IMR-90 (cell line): ENCODE results near the gene MYO7B. TPM values are rescaled to one million over a fixed set of nuclear protein-coding genes. Genes with fewer than 3 reads are reported as not detected.

Experiments
- ATAC-seq: fragments of 200-7000 bp; cut with Tn5 transposase; 2 replicates; pipeline ENCODE4 v1.9.1; 2020; ENCODE audit warnings: low read depth, mild to moderate bottlenecking, moderate library complexity
- BruUV-seq: library from RNA; stranded (reverse); fragments of 400-500 nt; replicated peaks from 2 replicates; lab custom pipeline; 2021; lab: Mats Ljungman, UMichigan
- CTCF ChIA-PET: fragments of 300-600 bp; formaldehyde crosslinking; extraction: SDS; loops from one replicate; lab custom pipeline; 2021; ENCODE audit warnings: antibody characterized with exemption; lab: Yijun Ruan, JAX
- POLR2A ChIA-PET: fragments of 300-600 bp; sonication (Branson Sonifier 250); formaldehyde crosslinking; loops from one replicate; lab custom pipeline; 2022; ENCODE audit warnings: antibody characterized with exemption; ENCODE audit not compliant: unreplicated experiment; lab: Charles Lee
- DNase-seq: peaks from one replicate; pipeline ENCODE4 v3.0.0; 2013
- H2AFZ ChIP-seq: replicated peaks from 2 replicates; pipeline ENCODE3; 2013; ENCODE audit warnings: low read length, mild to moderate bottlenecking; ENCODE audit not compliant: poor library complexity
- H2AK5ac ChIP-seq: 2 replicates; pipeline ENCODE4 v1.6.1; 2013; ENCODE audit warnings: low read depth, low read length, inconsistent platforms
- H2AK9ac ChIP-seq: replicated peaks from 2 replicates; pipeline ENCODE3; 2013; ENCODE audit warnings: mild to moderate bottlenecking, low read depth, low read length, moderate library complexity; ENCODE audit not compliant: poor library complexity
- H2BK120ac ChIP-seq: 2 replicates; pipeline ENCODE4 v1.6.1; 2013; ENCODE audit warnings: low read depth, low read length, inconsistent platforms
- H2BK15ac ChIP-seq: 3 replicates; pipeline ENCODE4 v1.6.1; 2013; ENCODE audit warnings: low read depth, low read length, inconsistent platforms
- H2BK20ac ChIP-seq: 2 replicates; pipeline ENCODE4 v1.6.1; 2013; ENCODE audit warnings: low read depth, mild to moderate bottlenecking, inconsistent platforms, low read length, moderate library complexity
- H2BK5ac ChIP-seq: 2 replicates; pipeline ENCODE4 v1.6.1; 2013; ENCODE audit warnings: mild to moderate bottlenecking, low read depth, low read length, inconsistent platforms; ENCODE audit not compliant: poor library complexity, severe bottlenecking
- H3K14ac ChIP-seq: replicated peaks from 2 replicates; pipeline ENCODE4 v1.6.1; 2013; ENCODE audit warnings: low read depth, low read length, inconsistent platforms
- H3K18ac ChIP-seq: 2 replicates; pipeline ENCODE4 v1.6.1; 2013; ENCODE audit warnings: low read depth, low read length, control low read depth
- H3K23ac ChIP-seq: 2 replicates; pipeline ENCODE4 v1.6.1; 2013; ENCODE audit warnings: low read depth, low read length, inconsistent platforms
- H3K27ac ChIP-seq: 2 replicates; pipeline ENCODE4 v1.5.1; 2013; ENCODE audit warnings: mild to moderate bottlenecking, control low read depth, low read length; ENCODE audit not compliant: insufficient read depth
- H3K27me3 ChIP-seq: 2 replicates; pipeline ENCODE4 v1.6.1; 2013; ENCODE audit warnings: low read length; ENCODE audit not compliant: control insufficient read depth, insufficient read depth
- H3K36me3 ChIP-seq: 2 replicates; pipeline ENCODE4 v1.6.1; 2013; ENCODE audit warnings: low read length, mixed read lengths; ENCODE audit not compliant: control insufficient read depth, insufficient read depth
- H3K4ac ChIP-seq: 2 replicates; pipeline ENCODE4 v1.6.1; 2013; ENCODE audit warnings: low read depth, low read length, inconsistent platforms
- H3K4me1 ChIP-seq: 2 replicates; pipeline ENCODE4 v1.6.1; 2013; ENCODE audit warnings: low read length, mixed read lengths; ENCODE audit not compliant: control insufficient read depth, insufficient read depth
- H3K4me2 ChIP-seq: 2 replicates; pipeline ENCODE4 v1.6.1; 2013; ENCODE audit warnings: low read depth, mild to moderate bottlenecking, control low read depth, low read length, moderate library complexity
- H3K4me3 ChIP-seq: 2 replicates; pipeline ENCODE4 v1.5.1; 2013; ENCODE audit warnings: low read depth, mild to moderate bottlenecking, control low read depth, low read length, moderate library complexity; ENCODE audit not compliant: insufficient read depth
- H3K56ac ChIP-seq: 2 replicates; pipeline ENCODE4 v1.6.1; 2013; ENCODE audit warnings: low read length, inconsistent platforms; ENCODE audit not compliant: insufficient read depth; ENCODE audit errors: extremely low read depth
- H3K79me1 ChIP-seq, 2 experiments: 2 replicates each; pipeline ENCODE4 v1.6.1; 2013; ENCODE audit warnings: low read length in 2 of 2, inconsistent platforms in 1 of 2, low read depth in 1 of 2
- H3K9ac ChIP-seq: 2 replicates; pipeline ENCODE4 v1.6.1; 2013; ENCODE audit warnings: low read depth, low read length, control low read depth
- H3K9me1 ChIP-seq: 2 replicates; pipeline ENCODE4 v1.6.1; 2013; ENCODE audit warnings: low read length, inconsistent platforms; ENCODE audit not compliant: insufficient read depth
- H3K9me3 ChIP-seq: 2 replicates; pipeline ENCODE4 v1.6.1; 2013; ENCODE audit warnings: low read length; ENCODE audit not compliant: control insufficient read depth, insufficient read depth
- H4K20me1 ChIP-seq: 2 replicates; pipeline ENCODE4 v1.6.1; 2013; ENCODE audit warnings: low read length, inconsistent platforms; ENCODE audit not compliant: insufficient read depth
- H4K5ac ChIP-seq: 2 replicates; pipeline ENCODE4 v1.6.1; 2013; ENCODE audit warnings: mild to moderate bottlenecking, low read depth, low read length, control low read depth
- H4K8ac ChIP-seq, 2 experiments: 2 replicates each; pipeline ENCODE4 v1.6.1; 2013; ENCODE audit warnings: low read depth in 2 of 2, low read length in 2 of 2, control low read depth in 1 of 2, inconsistent platforms in 1 of 2
- H4K91ac ChIP-seq: 2 replicates; pipeline ENCODE4 v1.6.1; 2013; ENCODE audit warnings: low read depth, low read length, inconsistent platforms; ENCODE audit not compliant: insufficient read depth
- CTCF ChIP-seq: conservative IDR thresholded peaks from 2 replicates; pipeline ENCODE4 v1.5.1; 2012; ENCODE audit warnings: mild to moderate bottlenecking, low read depth, low read length, improper control_type of control experiment
- ELK1 ChIP-seq: fragments of 150-350 bp; IDR thresholded peaks from 2 replicates; pipeline ENCODE4 v1.6.1; 2016; ENCODE audit warnings: low read depth, mild to moderate bottlenecking, low read length, moderate library complexity, borderline replicate concordance
- MAFK ChIP-seq: IDR thresholded peaks from 2 replicates; pipeline ENCODE4 v1.6.1; 2012; ENCODE audit warnings: low read depth, low read length, improper control_type of control experiment
- NFE2L2 ChIP-seq: fragments of 150-350 bp; IDR thresholded peaks from 2 replicates; pipeline ENCODE4 v1.6.1; 2016; ENCODE audit warnings: low read depth, mild to moderate bottlenecking, low read length
- POLR2A ChIP-seq: IDR thresholded peaks from 2 replicates; pipeline ENCODE4 v1.6.1; 2012; ENCODE audit warnings: mild to moderate bottlenecking, low read depth, low read length
- RFX5 ChIP-seq: IDR thresholded peaks from 2 replicates; pipeline ENCODE4 v1.8.0; 2012; ENCODE audit warnings: low read depth, mild to moderate bottlenecking, low read length, moderate library complexity
- SMC3 ChIP-seq: fragments of 150-350 bp; IDR thresholded peaks from 2 replicates; pipeline ENCODE4 v1.6.1; 2016; ENCODE audit warnings: low read depth, mild to moderate bottlenecking, antibody characterized with exemption, low read length, moderate library complexity
- USF2 ChIP-seq: fragments of 150-350 bp; IDR thresholded peaks from 2 replicates; pipeline ENCODE4 v1.6.1; 2017; ENCODE audit warnings: mild to moderate bottlenecking, antibody characterized with exemption, low read length, low read depth
- WGBS, 2 experiments: methylation state at CpG; one replicate each; pipeline versions ENCODE4 v1.1.5 to v1.1.7; 2013; ENCODE audit warnings: missing lambda C conversion rate in 2 of 2; ENCODE audit not compliant: insufficient read length in 1 of 2; ENCODE audit errors: extremely low coverage in 2 of 2; 5-methylcytosine and 5-hydroxymethylcytosine counted together
- dilution Hi-C: fragments of 300-500 bp; cut with HindIII; formaldehyde crosslinking; loops from one replicate; pipeline ENCODE4 v1.14.3; 2018; ENCODE audit warnings: low sequenced_read_pairs; ENCODE audit not compliant: unreplicated experiment
- in situ Hi-C: fragments of 300-500 bp; cut with MboI; formaldehyde crosslinking; loops from 3 replicates; pipeline ENCODE4 v1.14.3; 2019; ENCODE audit warnings: low sequenced_read_pairs, inconsistent platforms, mixed read lengths
- intact Hi-C: fragments of 100-400 bp; cut with micrococcal nuclease; formaldehyde crosslinking; loops from 2 replicates; pipeline ENCODE4 v1.10.0; 2022
- polyA plus RNA-seq, 3 experiments: library from polyadenylated mRNA; depleted of rRNA; stranded (reverse); fragments of >200 nt; gene quantifications; 2 replicates each; pipeline ENCODE4 v1.2.3, GENCODE V29; 2012; ENCODE audit warnings: low replicate concordance in 1 of 3
- total RNA-seq: library from RNA; depleted of rRNA; stranded (reverse); fragments of >200 nt; gene quantifications from 2 replicates; pipeline ENCODE4 v1.2.3, GENCODE V29; 2012

Gene MYO7B
- total and polyA plus RNA-seq, 2 of the 4 experiments (the other 2 are of a cell fraction), result 0.18 to 0.46 TPM

- no peak for TF ChIP-seq MAFK
- no peak for TF ChIP-seq USF2
Measured at GRCh38 chr2:127675331-127676261, 140.1 kb downstream of the MYO7B start, which contains the start of gene LIMS2 (continued).

- H2AK9ac ChIP-seq, result peak overlapping the region; percentile 33
- no peak overlapping the region for H2AFZ ChIP-seq
- ATAC-seq (no peak), DNase-seq (no peak)
- H3K18ac ChIP-seq, result no peak overlapping the region
- TF ChIP-seq ELK1 (no peak), RFX5 (no peak), MAFK (no peak), CTCF (no peak), POLR2A (no peak), NFE2L2 (no peak), SMC3 (no peak)
- H3K4me3 ChIP-seq, result no peak overlapping the region
- ChIA-PET CTCF (no interaction called here), POLR2A (no interaction called here)
- no peak overlapping the region for H3K4me2 ChIP-seq
- peaks cover 22% of the 10 kb centered on the region for H3K27me3 ChIP-seq
- no peak overlapping the region for H2BK20ac ChIP-seq
- H3K56ac ChIP-seq, result no peak overlapping the region
- peaks cover 20% of the 10 kb centered on the region for H4K20me1 ChIP-seq
- H3K9ac ChIP-seq, result no peak overlapping the region
- no peaks in the 10 kb centered on the region for H3K9me3 ChIP-seq
- no peak overlapping the region for H3K4ac ChIP-seq
- in situ Hi-C loops, result no loop called here
- H4K91ac ChIP-seq, result no peak overlapping the region
- H2BK120ac ChIP-seq, result no peak overlapping the region
- H3K36me3 ChIP-seq, result no peaks in the 10 kb centered on the region
- dilution Hi-C loops, result no loop called here
- intact Hi-C loops, result no loop called here
- H2AK5ac ChIP-seq, result no peak overlapping the region
- H3K14ac ChIP-seq, result no peak overlapping the region
- H4K8ac ChIP-seq, result no peak overlapping the region
- 0 out of 2 replicates have a peak overlapping the region, but pooled peaks have one; percentile 20 for H3K23ac ChIP-seq
- H2BK15ac ChIP-seq, result no peak overlapping the region
- H3K27ac ChIP-seq, result no peak overlapping the region
- H4K5ac ChIP-seq, result no peak overlapping the region
- H3K9me1 ChIP-seq, result peaks cover 17% of the 10 kb centered on the region
- no peak overlapping the region for H2BK5ac ChIP-seq
- no TSS peak for BruUV-seq
- no CpG with 5 or more reads among the region's 2 CpGs for WGBS, 2 experiments
- H3K79me1 ChIP-seq, result peaks cover 6 to 23% of the 10 kb centered on the region in 2 experiments; a peak in 3 of 4 replicates
- H3K4me1 ChIP-seq, result peaks cover 7% of the 10 kb centered on the region; the same call in 1 of the 2 replicates
Measured at GRCh38 chr2:127676906-127677305, 141.4 kb downstream of the MYO7B start.
